Left renal cortex interstitium (tissue), 4 donors: Measurements from ENCODE around the gene PRKD1. TPM values are rescaled to one million over a fixed set of nuclear protein-coding genes. Genes with fewer than 3 reads are reported as not detected.

Experiments used
- DNase-seq, 4 donors: peaks; one replicate each; pipeline ENCODE4 v3.0.0-alpha.2; 2013; ENCODE audit warnings: low read depth in 4 of 4, low spot score in 2 of 4, missing footprints in 1 of 4
- polyA plus RNA-seq, 4 donors: library from polyadenylated mRNA; unstranded; fragments of 120-200 nt; gene quantifications; one replicate each; pipeline ENCODE4 v1.2.1, GENCODE V29; 2013; ENCODE audit not compliant: insufficient read length in 4 of 4

Gene PRKD1
- polyA plus RNA-seq, 4 donors: 25.8 to 33.0 (median 29.9) TPM

DNA sequence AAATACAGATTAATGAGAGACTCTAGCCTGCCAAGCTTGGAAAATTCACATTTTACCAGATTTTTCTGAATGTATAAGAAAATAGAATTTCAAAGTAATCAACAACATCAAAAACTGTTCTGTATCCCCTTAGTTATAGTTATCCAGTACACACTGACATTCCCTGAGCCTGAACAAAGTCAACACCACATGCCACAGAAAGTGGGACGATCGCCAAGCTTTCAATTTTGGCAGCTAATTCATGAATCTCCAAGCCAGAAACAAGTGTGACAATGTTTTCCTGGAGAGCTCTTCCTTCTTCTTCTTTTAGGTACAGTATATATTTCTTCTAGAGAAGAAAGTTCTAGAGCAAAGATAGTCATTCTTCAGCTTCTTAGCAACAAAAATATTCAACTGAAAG, 290.2 kb downstream of the PRKD1 start:
- no peak for DNase-seq

DNA sequence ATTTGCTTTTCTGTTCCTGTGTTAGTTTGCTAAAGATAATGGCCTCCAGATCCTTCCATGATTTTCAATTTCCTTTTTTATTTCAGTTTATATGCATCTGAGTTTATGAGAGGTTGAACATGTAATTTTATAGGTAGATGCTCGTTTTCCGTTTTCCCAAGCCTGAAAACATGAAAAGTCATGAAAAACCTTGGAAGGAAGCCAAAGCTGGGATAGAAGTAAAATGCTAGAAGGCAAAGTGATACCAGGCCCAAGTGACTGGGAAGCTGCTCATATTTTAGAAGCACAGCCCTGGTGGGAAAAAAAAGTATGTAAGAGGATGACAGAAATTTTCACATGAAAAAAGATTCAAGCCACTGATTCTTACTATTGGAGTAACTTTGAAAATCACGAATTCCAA, 290.8 kb downstream of the PRKD1 start:
- no peak for DNase-seq

DNA sequence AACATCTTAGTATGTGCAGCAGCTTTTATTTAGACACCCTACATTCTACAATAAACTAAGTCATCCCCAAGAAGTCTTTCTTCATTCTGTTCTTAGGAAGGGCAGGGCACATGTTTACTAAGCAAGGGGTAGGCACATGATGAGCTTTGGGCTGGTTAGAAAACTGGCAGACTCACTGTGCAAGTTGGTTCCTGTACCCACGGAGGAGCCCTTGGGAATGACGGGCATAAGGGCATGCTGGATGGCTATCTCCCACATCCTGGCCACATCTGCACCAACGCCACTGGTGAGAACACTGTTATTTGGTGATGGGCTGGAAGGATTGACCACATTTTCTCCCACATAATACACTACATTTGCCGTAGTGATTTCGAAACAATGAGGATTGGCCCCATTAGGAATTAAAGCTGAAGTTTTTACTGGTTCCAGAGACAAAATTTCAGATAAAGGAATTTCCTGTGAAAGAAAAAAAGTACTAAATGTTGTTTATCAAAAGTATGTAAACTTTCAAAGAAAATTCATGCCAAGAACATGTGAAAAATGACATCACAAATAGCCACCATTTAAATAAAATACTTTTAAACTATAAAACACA, 297.0 kb downstream of the PRKD1 start:
- DNase-seq: no peak

DNA sequence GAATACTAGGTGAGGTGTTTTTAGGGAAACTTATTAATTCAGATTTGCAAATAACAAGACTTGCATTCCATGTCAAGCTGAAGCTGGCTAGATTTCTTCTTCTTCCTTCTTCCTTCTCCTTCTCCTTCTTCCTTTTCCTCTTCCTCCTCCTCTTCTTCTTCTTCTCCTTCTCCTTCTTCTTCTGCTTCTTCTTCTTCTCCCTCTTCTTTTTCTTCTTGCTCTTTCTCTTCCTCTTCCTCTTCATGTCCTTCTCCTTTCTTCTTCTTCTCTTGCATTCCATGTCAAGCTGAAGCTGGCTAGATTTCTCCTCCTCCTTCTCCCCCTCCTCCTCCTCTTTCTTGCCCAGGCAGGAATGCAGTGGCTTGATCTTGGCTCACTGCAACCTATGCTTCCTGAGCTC, 297.8 kb downstream of the PRKD1 start:
- no peak for DNase-seq

DNA sequence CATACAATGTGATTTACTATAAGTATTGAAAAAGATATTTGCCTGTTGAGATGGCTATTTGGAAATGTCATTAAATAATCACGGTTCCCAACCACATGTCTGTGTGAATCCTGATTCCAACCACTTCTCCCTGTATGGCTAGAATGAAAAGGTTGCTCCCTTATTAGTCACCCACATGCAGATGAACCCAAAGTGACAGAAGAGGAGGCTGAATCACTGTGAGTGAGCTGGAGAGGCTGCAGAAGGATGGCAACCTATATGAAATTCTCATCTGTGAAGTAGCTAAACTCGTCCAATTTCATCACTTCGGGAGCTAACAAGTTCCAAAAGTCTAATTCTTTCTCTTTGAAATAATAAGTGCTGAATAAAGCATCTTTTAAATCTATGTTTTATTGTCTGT, 300.5 kb downstream of the PRKD1 start:
- DNase-seq: no peak

DNA sequence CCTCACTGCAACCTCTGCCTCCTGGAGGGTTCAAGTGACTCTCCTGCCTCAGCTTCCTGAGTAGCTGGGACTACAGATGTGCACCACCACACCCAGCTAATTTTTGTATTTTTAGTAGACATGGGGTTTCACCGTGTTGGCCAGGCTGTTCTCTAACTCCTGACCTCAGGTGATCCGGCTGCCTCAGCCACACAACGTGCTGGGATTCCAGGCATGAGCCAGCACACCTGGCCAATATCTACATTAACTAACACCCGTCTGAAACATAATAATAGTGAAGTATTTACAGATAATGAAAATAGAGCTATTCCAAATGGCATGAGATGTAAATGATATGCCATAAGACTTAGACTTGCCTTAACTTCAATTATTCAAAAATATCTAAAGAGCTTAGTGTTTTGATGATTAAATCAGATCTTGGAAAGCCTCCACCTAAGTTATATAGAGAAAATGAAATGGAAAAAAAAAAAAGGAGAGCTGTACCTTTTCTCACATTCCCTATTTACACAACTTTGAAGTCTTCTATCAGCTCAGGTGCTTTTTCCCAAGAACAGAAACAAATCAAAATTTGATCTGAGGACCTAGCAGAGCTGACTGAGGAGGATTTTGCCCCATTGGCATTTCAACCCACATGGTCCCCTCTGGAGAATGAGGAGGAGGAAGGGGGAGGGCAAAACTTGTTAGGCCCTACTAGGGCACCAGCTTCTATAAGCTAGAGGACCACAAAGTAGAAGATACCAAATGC, 309.2 kb downstream of the PRKD1 start:
- no peak for DNase-seq

DNA sequence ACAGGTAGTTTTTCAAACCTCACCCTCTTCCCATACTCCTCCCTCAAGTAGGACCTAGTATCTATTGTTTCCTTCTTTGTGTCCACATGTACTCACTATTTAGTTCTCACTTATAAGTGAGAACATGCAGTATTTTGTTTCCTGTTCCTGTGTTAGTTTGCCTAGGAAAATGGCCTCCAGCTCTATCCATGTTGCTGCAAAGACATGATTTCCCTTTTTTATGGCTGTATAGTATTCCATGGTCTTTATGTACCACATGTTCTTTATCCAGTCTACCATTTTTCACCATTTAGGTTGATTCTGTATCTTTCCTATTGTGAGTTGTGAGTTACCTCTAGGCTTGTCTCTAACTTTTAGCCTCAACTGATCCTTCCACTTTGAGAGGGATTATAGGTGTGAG, 310.7 kb downstream of the PRKD1 start:
- DNase-seq: no peak

DNA sequence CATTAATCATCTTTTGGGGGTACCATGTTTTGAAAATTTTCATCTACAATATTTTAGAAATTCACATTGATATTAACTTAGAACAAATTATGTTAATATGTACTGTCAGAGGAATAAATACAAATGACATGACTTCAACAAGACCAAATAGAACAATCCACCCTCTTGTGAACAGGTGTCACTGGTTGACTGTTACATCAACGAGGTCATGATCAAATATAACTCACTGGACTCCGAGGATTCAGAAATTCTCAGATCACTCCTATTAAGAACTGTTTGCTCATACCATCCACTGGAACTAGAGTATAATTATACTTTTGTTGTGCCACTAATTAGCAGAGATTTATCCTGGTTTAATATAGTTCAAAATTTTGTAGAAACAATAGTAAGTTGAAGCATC, 318.8 kb downstream of the PRKD1 start:
- no peak for DNase-seq

DNA sequence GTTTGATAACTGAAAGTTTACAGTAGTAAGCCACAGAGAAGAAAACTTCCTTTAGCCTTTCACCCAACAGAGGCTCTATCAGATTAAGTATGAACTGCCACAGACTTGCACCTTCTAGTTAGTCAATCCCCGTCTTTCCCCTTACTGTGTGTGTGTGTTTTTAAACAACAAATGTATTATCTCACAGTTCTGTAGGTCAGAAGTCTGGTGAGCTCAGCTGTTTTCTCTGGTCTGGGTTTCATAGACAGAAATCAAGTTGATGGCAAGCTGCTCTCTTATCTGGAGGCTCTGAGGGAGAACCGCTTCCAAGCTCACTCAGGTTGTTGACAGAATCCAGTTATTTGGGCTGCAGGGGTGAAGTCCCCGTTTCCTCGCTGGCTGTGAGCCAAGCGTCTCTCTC, 320.5 kb downstream of the PRKD1 start:
- no peak for DNase-seq

DNA sequence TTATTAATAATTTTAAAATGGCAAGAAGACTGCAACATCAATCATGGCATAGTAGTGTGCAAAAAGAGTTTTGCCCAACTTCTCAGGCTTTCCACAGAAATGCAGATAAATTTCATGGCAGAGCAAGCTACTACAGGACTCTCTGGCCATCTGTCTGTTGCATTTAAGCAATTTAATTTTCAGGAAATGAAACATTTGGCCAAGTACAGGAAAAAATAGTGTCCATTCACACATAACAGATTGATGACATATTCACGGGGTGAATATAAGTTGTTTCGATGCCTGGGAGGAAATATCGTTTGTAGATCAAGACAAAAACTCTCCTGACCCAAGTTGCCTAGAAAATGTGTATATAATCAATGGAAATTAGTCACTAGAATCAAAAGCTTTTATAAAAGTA, 324.0 kb downstream of the PRKD1 start:
- no peak for DNase-seq

DNA sequence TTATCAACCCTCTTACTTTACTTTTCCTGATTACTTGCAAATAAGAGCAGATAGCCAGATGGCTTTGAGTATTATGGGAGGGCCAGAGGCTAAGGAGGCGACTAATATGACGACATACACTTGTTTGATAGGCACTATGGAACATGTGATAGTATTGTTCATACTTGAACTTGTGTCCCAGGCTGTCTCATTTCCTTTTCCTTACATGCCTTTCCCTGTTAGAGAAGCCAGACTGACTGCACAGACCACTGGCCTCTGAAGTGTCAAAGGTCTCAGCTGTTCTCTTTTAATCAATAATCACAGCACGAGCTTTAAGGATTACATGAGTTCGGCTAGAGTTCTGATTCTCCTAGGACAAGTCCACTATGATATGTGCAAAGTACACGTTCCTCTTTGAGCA, 326.0 kb downstream of the PRKD1 start:
- no peak for DNase-seq

DNA sequence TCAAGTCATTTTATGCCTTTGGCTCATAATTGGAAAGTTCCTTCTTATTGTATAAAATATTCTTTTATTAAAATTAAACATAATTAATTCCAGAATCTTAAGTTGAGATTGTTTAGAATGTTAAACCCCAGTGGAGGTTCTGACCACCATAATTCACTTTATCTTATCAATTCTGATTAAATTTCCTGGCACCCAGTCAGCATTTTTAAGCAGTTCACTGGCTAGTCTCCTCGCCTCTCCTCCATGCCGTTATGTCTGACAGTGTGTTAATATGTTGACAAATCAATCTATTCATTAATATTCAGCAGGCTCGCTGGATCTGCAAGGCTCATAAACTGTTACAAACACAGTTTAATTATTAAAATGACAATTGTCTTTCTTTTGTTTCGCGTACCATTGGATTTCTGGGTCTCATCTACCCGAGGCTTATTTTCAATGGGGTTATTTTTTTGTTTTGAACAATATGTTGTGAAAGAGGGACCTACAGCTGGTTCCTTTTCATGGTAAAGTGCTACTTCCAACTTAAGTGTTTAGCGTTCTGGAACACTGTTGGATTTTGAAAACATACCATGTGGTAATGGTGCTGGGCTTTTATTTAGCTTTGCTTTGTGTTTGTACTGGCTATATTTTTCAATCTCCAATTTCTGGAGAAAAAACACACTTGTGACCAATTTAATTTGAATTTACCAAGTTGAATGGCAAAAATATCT, 339.7 kb downstream of the PRKD1 start:
- DNase-seq: no peak

DNA sequence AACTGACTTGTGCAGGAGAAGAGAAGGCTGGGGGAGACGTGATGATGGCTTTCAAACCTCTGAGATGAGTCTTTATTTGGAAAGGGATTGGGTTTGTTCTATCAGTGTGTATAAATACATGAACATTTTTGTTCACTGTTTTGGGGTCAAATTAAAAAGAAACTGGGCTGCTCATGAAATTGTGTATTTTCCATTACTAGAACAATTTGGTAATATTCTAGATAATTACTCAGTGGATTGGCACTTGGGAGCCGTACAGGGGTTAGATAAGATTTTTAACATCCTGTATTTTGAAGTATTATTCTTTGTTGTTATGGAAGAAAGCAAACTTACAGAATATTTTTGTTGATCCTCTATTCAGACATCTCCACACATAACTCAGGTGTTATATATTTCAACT, 340.6 kb downstream of the PRKD1 start:
- no peak for DNase-seq

DNA sequence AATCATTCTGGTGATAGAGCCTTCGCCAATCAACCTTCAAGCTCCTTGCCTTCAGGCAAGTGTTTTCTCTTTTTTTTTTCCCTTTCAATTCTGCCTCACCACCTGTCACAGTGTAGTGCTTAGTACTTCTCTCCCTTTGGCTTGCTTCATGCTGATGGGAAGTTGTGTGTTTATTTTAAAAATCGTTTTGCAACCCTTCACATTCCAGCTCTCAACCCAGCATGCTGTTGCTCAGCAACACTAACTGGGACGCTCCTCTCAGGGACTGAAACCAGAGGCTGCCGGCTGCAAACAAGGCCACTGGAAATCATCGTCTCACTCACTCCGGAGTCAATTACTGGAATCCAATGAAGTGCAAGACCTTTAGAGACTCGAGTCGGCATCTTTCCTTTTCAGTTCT, 342.7 kb downstream of the PRKD1 start:
- peak; percentile 4 to 55 (median 13) for DNase-seq

DNA sequence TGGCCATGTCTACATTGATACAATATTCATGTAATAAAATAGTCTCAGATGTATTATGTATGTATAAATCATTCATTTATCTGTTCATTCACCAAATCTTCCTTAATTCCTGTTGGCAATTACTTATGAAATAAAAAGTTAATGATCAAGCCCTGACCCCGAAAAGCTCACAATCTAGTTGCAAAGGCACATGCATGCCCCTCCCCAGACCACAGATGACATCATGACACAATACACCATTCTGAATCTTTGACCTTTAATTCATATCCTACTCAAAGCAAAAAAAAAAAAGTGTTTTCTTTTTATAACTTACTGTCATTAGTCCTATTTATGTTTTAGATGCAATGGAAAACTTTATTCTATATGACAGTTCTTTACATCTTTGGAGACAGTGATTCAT, 346.9 kb downstream of the PRKD1 start:
- no peak for DNase-seq

DNA sequence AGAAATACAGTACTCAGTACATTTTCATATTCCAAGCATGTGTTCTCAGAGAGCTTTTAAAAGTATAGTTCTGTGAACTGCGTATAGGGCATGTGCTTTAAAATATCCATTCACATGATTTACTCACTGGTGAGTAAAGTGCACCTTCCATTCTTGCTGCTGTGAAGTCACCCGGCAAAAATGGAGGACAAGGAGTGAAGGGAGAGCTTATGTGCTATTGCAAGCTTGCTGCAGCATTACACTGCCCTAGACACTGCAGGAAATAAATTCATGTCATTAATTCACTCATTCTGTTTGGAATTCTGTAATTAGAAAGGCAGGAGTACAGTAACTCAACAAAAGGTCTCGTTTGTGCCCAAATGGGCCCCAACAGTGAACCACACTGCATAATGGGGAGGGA, 347.8 kb downstream of the PRKD1 start:
- DNase-seq: no peak

DNA sequence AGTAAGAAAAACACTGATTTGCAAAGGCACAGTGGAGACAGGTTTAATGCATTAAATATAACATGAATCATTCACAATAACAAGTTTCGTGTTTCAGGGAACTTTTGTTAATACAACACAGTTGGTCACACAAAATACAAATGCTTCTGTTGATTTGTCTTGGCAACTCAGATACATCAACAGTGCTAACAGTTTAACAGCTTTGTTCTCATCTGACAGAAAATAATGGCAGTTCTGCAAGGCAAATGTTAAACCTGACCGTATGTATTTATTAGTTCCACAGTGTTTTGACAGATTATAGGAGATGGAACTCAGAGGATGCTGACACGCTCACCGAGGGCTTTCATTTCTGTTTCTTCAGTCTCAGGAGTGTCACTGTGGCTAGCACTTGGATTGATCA, 350.7 kb downstream of the PRKD1 start:
- DNase-seq: no peak

DNA sequence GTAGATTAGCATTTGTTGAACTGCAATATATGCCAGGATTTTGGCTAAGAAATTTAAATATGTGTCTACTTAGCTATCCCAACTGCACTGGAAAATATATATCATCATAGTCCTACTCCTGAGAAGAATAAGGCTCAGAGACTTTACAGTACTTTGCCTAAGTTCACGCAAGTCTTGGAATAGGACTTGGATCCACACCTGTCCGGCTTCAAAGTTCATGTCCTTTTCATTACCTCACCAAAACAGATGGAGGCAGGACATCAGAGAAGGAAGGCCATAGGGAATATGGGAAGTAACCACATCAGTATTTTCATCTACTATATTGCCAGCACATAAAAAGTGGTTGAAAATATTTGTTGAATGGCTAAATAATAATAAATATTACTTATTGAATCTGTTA, 358.5 kb downstream of the PRKD1 start:
- DNase-seq: no peak

DNA sequence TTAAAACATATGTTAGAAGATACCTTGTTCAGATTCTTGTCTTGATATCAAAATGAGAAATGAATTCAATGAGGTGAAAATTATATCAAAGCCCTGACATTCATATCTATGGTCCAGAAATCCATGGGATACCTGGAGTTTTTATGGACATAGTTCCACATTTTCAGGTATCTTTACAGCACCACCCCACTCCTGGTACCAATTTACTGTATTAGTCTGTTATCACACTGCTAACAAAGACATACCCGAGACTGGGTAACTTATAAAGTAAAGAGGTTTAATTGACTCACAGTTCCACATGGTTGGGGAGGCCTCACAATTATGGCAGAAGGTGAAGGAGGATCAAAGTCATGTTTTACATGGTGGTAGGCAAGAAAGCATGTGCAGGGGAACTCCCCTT, 361.5 kb downstream of the PRKD1 start:
- DNase-seq: no peak

DNA sequence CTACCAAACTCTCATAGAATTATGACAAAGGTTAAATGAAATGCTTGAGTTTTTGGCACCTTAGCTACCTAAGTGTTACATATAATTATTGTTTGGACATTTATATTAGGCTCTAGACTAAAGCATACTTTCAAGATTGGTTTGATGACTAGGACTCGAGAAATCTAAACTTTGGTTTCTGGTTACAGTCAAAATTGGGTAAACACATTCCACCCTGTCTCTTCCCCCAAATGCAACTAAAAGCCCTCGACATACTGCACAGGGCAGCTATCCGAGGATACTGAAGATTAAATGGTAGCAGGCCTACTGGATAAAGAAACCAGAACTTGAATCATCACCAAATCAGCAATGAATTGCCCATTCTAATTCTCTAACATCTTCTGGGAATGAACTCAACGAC, 369.1 kb downstream of the PRKD1 start:
- no peak for DNase-seq

DNA sequence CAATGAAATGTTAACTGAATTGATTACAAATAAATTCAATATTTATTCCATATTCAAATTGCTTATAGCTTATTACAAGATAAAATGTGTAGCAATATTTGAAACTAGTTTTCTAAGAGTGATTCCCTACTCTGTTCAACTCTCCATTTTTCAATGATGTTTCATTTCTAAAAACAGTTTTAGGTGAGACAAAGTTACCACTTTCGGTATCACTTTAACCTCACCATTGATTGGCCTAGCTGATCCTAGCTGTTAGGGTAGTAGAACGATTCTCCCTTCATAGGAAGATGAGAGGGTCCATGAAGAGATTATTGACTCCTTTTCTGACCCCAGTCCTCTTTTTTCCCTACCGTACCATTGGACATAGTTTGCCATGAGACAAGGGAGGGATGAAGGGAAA, 373.3 kb downstream of the PRKD1 start:
- no peak for DNase-seq

DNA sequence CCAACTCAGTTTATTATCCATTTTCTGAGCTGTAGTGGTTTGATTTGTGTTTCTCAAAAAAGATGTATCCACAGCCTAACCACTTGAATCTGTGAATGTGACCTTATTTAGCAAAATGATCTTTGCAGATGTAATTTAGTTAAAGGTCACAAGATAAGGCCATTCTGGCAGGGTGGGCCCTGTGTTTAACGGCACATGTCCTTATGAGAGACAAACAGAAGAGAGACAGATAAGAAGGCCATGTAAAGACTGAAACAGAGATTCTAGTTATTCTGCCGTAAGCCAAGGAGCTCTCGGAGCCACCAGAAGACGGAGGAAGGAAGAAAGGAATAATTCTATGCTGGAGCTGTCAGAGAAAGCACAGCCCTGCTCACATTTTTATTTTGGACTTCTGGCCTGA, 374.2 kb downstream of the PRKD1 start:
- no peak for DNase-seq
